Measurements from ENCODE around the gene MCTP1. TPM values are rescaled to one million over a fixed set of nuclear protein-coding genes. Genes with fewer than 3 reads are reported as not detected.

The MCTP1 gene
- total and polyA plus RNA-seq, 2 of the 8 experiments (the other 6 are each of a cell fraction or from before 2014, with no cell fraction given): 0.56 to 3.4 TPM

GRCh38 chr5:94841598-94842322, 443.1 kb downstream of the MCTP1 start:
- no peak overlapping the region for H2BK15ac ChIP-seq (ENCODE audit: low read length)
- no peak overlapping the region for H2AK5ac ChIP-seq (ENCODE audit: low read depth, low read length)
- no peak overlapping the region for H2BK20ac ChIP-seq (ENCODE audit: low read length)
- no peak for FAIRE-seq
- H2BK120ac ChIP-seq (replicated peaks; ENCODE audit: low read depth, low read length): no peak overlapping the region
- no peak overlapping the region for H2BK5ac ChIP-seq (ENCODE audit: low read depth, low read length)
- DNase-seq (ENCODE audit: low read depth in 1 of 2, low spot score in 2 of 2): no peak
- H3K36me3 ChIP-seq (ENCODE audit: control insufficient read depth in 2 of 4, insufficient read depth in 4 of 4, low read length in 3 of 4): no peaks in the 10 kb centered on the region
- TF ChIP-seq TEAD4 (IDR thresholded peaks at IDR 0.05; ENCODE audit: low read depth, low read length) (no peak), GTF2F1 (IDR thresholded peaks at IDR 0.05; ENCODE audit: borderline replicate concordance, low read depth, low read length) (no peak), ZNF274 (IDR thresholded peaks at IDR 0.05; ENCODE audit: borderline replicate concordance, extremely low read depth, low read length) (no peak), RAD21 (IDR thresholded peaks at IDR 0.05 in 1 of 2, conservative IDR thresholded peaks at IDR 0.05 in 1 of 2; ENCODE audit: low read depth in 2 of 2, low read length in 2 of 2) (no peak), SRF (IDR thresholded peaks at IDR 0.05; ENCODE audit: low read depth, low read length) (no peak)
- H3K79me1 ChIP-seq (ENCODE audit: low read depth, low read length): no peaks in the 10 kb centered on the region
- POLR2A ChIA-PET (ENCODE audit: partially characterized antibody): no interaction called here
- no peaks in the 10 kb centered on the region for H4K20me1 ChIP-seq (replicated peaks in 1 of 2; ENCODE audit: control insufficient read depth in 1 of 2, insufficient read depth in 2 of 2, low read length in 2 of 2)
- no peaks in the 10 kb centered on the region for H3K9me3 ChIP-seq (ENCODE audit: insufficient read depth in 2 of 2, low read depth in 1 of 2, low read length in 1 of 2)
- no peak overlapping the region for H3K4me2 ChIP-seq (ENCODE audit: insufficient read depth in 1 of 2, low read depth in 2 of 2, low read length in 2 of 2)
- no peaks in the 10 kb centered on the region for H3K79me2 ChIP-seq (ENCODE audit: control insufficient read depth in 1 of 2, insufficient read depth in 2 of 2, low read length in 2 of 2)
- no peak overlapping the region for H2AFZ ChIP-seq (ENCODE audit: low read length)
- H4K8ac ChIP-seq (ENCODE audit: extremely low read depth, insufficient read depth, low read length): no peak overlapping the region
- H3K27ac ChIP-seq (ENCODE audit: low read depth, low read length): no peak overlapping the region
- 96% methylated on average over 4 of the region's 4 CpGs; no CpG with 5 or more reads in 1 of the 2 experiments for WGBS, 2 experiments (ENCODE audit: extremely low coverage in 1 of 2, insufficient coverage in 1 of 2, insufficient read length in 1 of 2, insufficient replicate concordance in 2 of 2, low coverage in 1 of 2, low lambda C conversion rate in 2 of 2, missing lambda C conversion rate in 1 of 2)
- no peak overlapping the region for H4K5ac ChIP-seq (ENCODE audit: insufficient read length, low read depth, low read length)
- no peaks in the 10 kb centered on the region for H3K27me3 ChIP-seq (replicated peaks in 1 of 4; ENCODE audit: control insufficient read depth in 3 of 4, extremely low read depth in 1 of 4, insufficient read depth in 3 of 4, low read length in 3 of 4)
- H3K14ac ChIP-seq (ENCODE audit: insufficient read length): no peak overlapping the region
- H3K56ac ChIP-seq (replicated peaks; ENCODE audit: insufficient read length, low read depth, low read length): no peak overlapping the region
- CTCF ChIA-PET (ENCODE audit: partially characterized antibody): interaction anchor here (0.6 to 3.9 kb wide), 7 partner anchors 8 to 1913 kb away, joined by 3 to 40 read pairs (median 3); no protein-coding TSS in a partner anchor
- H3K4ac ChIP-seq (replicated peaks; ENCODE audit: insufficient read length, low read depth, low read length): no peak overlapping the region
- no peak overlapping the region for H3K9ac ChIP-seq (replicated peaks in 1 of 4; ENCODE audit: extremely low read depth in 1 of 4, low read depth in 3 of 4, low read length in 3 of 4)
- H3K18ac ChIP-seq (ENCODE audit: extremely low read depth, low read length): no peak overlapping the region
- H2BK12ac ChIP-seq (ENCODE audit: low read depth, low read length): no peak overlapping the region
- no peak overlapping the region for H3K4me3 ChIP-seq (ENCODE audit: extremely low read depth in 1 of 4, insufficient read depth in 2 of 4, low read depth in 3 of 4, low read length in 4 of 4)
- H4K91ac ChIP-seq (replicated peaks; ENCODE audit: insufficient read length, low read length): no peak overlapping the region
- H3K4me1 ChIP-seq (replicated peaks in 1 of 4; ENCODE audit: control insufficient read depth in 3 of 4, insufficient read depth in 4 of 4, low read length in 3 of 4): no peaks in the 10 kb centered on the region
- no peak overlapping the region for H3K23ac ChIP-seq (ENCODE audit: insufficient read length)
- no peaks in the 10 kb centered on the region for H3K23me2 ChIP-seq (ENCODE audit: low read depth, low read length)

Measured in H1 (cell line).